Stimulated activated CD8-positive, alpha-beta memory T cell treated with anti-CD3 and anti-CD28 coated beads, Interleukin-4, amount 100 ng/mL, for 48 hours (primary cell): ENCODE measurements around the gene EIF4EBP2.

Source experiments
- DNase-seq: peaks from one replicate; pipeline ENCODE4 v3.0.0-alpha.2; 2020

Gene EIF4EBP2, protein sequence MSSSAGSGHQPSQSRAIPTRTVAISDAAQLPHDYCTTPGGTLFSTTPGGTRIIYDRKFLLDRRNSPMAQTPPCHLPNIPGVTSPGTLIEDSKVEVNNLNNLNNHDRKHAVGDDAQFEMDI

DNA sequence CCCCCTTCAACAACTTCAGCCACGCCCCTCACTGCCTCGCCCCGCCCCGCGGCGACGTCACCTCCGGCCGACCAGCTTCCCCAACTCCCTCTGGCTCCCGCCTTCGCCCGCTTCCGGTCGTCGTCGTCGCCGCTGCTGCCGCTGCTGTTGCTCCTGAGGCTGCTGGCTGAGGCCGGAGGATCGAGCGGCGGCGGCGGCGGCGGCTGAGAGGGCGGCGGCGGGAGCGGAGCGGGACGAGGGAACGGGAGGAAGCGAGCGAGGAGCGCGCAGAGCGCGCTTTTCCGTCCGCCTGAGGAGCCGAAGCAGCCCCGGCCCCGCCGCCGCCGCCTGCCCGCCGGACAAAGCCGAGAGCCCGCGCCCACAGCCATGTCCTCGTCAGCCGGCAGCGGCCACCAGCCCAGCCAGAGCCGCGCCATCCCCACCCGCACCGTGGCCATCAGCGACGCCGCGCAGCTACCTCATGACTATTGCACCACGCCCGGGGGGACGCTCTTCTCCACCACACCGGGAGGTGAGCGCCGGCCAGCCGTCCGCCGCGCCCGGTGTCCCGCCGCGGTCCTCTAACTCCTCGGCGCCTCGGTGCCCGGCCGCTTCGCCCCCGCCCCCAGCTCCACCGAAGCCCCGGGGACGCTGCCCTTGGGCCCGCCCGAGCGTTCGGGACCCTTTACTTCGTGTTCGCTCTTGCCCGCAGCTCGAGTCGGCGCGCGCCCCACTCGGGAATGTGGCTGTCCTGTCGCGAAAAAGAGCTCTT lies at the start of gene EIF4EBP2:
EIF4EBP2 (plus strand) TSS at position 110 of the 751 bp plus-strand sequence; CDS start at position 367, 257 bp downstream.
- peak; percentile 100 for DNase-seq

DNA sequence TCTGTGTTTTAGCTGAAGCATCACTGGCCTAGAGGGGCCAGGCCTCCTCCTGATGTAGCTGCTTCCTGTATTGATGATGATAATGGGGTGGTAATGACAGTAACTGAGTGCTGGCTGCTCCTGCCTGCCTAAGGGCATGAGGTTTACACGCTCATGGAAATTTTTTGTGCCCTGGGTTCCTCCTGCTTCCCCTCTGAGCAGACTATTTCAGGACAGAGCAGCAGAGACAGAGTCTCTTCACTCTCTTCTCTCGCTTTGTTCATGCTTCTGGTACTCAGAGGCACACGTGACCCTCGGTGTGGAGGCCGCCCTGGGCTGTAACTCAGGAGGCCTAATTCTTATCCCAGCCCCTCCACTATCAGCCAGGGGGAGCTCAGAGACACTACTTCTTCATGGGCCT lies 49.4 kb upstream of the EIF4EBP2 start:
- DNase-seq, result no peak

DNA sequence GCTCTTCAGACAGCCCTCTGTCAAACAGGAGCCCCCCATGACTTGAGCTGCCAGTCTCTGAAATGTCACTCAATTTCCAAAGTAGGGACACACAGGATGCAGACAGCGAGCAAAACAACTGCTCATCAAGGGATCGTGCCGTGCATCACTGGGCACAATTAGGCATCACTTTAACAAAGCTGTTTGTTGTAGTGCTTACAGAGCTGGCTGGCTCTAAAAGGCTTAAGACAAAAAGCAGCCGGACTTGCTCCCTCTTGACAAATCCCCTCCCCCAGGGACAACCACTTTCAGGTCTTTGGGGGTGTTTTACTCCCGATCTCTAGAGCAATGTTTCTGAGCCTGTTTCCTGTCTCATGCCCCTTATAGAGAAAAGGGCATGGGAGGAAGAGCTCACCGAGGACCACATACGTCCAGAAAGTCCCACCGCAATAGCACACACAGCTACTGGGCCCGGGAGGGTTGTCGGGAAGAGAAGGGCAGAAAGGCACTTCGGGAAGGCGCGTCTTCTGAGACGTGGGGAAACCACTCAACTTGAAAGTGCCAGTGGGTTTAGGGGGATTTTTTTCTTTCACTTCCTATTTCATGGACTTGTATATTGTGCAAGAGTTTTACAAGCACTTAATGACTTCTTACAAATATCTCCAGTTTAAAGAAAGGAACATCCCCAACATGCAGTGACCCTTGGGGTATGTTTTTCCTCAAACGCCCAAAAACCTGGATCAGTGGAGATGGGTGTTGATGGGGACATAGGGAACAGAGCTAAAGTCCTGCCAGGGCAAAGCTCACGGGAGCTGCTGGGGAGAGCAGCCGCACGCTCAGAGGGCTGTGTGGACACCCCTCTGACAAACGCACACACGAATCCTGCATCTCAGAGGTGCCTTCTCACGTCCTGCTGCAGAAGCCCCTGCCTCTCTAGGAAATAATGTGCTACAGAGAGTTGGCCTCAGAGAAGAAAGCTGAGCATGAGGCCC lies 48.6 kb upstream of the EIF4EBP2 start:
- peak; percentile 47 for DNase-seq

DNA sequence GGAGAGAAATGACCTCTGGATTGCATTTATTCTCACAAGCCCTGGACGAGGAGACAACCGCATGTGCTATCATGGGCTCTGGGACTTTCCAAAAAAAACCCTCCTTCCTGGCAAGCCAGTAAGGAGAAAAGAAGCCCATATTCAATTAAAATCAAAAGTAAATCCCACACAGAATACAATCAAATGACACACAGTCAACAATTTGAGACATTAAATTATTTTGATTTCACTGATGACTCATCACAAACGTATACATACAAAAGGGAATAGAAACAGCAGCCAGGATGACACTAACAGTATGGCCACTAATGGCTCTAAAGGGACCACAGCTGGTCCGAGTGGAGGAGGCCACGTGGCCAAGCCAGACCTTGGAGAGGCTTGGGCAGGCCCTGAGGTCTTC lies 46.4 kb upstream of the EIF4EBP2 start:
- DNase-seq, result no peak

DNA sequence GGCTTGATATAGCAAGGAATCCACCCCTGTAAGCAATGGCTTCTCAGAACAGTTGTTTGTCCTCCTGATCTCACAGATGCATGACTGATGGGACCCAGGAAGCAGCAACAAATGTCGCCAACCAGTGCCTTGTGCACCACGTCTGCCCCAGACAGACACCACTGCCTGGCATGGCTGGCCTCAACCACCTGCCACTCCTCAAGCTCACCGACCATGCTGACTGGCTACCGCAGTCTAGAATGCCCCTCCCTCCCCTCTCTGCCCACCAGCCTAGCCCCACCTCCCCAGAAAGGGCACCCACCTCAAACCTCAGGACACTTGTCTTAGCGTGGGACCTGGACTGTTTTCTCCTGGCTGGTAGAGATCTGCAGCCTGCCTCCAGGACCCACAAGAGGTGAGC lies 45.5 kb upstream of the EIF4EBP2 start:
- DNase-seq, result no peak

DNA sequence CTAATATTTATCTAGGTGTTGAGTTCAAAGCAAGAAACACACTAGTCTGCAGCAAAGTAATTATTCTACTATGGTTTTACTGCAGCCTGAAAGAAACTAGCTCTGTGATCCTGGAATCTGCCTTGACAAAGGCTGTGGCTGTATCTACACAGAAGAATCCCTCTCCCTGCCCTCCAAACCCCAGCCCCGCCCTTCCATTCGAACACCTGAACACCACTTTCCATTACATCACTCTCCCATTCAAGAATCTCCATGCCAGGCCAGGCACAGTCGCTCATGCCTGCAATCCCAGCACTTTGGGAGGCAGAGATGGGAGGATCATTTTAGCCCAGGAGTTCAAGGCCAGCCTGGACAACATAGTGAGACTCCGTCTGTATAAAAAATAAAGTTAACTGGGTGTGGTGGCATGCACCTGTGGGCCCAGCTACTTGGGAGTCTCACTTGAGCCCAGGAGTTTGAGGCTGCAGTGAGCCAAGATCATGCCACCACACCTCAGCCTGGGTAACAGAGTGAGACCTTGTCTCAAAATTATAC lies 44.9 kb upstream of the EIF4EBP2 start:
- DNase-seq, result no peak

DNA sequence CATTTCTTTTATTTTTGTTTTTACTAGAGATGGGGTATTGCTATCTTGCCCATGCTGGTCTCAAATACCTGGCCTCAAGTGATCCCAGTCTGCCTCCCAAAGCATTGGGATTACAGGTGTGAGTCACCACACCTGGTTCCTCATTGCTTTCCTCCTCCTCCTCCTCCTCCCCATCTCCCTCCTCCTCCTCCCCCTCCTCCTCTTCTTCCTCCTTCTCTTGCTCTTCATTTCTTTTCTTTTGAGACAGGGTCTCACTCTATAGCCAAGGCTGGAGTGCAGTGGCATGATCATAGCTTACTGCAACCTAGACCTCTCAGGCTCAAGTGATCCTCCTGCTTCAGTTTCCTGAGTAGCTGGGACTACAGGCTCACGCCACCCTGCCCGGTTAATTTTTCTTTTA lies 43.7 kb upstream of the EIF4EBP2 start:
- DNase-seq, result no peak

DNA sequence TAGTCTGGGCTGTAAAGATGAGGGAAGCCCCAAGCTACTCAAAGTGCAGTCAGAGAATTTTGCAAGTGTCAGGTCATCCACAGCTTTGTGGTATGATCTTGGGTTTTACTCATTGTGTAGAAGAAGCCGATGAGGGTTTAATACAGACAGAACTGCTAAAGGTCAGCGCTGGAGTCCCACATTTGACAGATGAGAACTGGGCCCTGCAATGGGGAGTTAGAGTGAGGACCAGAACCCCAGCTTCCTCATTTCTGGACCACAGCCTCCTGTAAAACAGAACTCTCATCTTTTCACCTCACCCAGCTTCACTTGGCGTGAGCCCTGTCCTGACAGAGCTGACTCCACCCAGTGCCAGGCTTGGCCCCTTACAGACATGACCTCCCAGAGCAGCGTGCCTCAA lies 41.6 kb upstream of the EIF4EBP2 start:
- DNase-seq, result no peak

DNA sequence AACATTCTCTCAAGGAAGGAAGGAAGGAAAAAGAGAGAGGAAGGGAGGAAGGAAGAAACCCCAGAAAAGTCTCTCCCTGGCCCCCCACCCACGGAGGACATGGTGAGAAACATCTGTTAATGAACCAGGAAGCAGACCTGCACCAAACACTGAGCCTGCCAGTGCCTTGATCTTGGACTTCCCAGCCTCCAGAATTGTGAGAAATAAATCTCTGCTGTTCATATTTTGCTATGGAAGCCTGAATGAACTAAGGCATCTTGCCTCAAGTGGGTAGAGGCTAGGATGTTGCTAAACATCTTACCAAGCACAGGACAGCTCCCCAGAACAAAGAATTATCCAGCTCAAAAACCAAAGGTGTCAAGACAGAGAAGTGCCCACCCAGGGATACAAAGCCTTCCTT lies 40.7 kb upstream of the EIF4EBP2 start:
- DNase-seq, result no peak

DNA sequence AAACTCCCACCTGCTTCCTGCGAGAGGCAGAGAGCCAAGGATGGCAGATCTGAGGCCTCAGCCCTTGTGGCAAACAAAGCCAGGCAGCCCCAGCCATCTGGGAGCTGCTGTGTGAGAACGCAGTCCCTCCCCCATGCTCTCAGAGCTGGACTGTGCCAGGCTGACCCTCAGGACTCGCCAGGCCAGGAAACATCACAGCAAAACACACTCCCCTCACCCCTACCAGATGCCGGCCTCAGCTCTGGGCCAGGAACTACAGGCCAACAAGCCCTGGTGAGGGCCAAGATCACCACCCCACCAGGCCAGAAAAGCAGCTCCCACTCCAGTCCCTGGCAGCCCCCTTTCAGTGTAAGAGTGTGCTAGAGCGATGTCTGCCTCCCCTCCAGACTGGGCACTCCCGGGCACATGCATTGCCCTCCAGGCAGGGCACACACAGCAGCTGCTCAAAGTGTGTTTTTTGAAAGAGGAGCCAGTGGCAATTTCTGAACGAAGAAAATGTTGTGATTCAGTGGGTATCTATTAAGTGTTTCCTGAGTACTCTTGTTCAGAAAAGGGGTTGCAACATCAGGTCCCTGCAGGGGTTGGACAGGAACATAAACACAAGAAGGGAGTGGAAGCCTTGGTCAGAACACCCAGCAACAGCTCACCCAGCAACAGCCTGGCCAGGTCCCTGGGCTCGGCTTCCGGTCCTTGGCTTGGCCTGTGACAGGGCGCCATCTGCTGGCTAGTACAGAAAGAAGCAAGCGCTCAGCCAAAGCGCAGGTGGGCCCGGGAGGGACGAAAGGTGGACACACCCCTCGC lies 39.8 kb upstream of the EIF4EBP2 start:
- DNase-seq, result peak; percentile 90

DNA sequence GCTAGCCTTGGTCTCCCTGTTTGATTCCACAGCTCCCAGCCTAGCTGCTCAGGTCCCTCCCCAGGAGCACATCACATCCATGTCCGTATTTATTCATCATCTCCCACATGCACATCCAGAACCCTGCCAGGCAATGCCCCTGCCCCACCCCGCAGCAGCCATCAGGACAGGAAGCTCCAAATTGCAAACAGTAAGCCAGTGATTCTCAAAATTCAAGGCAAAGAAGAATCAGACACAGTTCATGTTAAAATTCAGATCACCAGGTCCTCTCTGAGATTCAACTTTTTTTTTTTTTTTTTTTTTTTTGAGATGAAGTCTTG lies 39.2 kb upstream of the EIF4EBP2 start:
- no peak for DNase-seq

DNA sequence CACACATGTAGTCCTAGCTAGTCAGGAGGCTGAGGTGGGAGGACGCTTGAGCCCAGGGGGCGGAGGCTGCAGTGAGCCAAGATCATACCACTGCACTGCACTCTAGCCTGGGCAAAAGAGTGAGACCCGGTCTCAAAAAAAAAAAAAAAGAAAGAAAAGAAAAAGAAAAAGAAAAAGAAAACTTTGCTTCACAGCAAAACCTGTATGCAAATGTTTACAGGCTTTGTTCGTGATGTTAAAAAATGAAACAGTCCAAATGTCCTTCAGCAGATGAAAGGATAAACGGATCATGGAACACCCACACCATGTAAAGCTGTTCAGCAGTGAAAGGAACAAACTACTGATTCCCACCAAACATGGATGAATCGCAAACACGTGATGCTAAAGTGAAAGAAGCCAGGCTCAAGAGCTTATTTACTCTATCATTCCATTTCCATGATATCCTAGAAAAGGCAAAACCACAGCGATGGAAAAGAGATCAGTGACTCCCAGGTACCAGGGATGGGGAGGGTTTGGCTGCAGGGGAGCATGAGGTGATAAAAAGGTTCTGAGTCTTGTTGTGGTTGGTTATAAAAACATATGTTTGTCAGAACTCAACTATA lies 36.6 kb upstream of the EIF4EBP2 start:
- DNase-seq, result no peak

DNA sequence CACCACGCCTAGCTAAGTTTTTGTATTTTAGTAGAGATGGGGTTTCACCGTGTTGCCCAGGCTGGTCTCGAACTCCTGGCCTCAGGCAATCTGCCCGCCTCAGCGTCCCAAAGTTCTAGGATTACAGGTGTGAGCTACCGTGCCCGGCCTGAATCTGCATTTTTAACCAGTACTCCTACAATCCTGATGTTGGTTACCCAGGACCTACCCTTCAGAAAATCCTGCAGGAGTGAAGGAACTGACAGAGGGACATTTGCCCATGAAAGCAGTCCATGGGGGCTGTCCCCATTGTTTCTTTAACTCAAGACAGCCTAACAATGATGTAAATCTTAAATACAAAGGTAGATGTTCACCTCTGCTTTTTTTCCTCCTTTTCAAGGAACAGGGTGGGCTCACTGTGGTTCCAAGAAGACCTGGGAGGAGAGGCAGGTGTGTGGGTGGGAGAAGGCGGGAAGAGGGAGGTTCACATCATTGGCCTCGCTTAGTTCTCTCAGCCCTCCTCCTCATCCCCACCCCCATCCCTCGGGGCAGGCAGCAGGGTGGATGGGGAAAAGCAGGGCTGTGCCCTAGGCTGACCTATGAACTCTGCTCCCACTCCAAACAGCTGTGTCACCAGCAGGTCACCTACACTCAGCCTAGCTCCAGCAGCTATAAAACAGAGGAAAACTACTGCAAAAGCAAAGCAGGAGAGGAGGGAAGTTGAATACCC lies 35.0 kb upstream of the EIF4EBP2 start:
- no peak for DNase-seq

DNA sequence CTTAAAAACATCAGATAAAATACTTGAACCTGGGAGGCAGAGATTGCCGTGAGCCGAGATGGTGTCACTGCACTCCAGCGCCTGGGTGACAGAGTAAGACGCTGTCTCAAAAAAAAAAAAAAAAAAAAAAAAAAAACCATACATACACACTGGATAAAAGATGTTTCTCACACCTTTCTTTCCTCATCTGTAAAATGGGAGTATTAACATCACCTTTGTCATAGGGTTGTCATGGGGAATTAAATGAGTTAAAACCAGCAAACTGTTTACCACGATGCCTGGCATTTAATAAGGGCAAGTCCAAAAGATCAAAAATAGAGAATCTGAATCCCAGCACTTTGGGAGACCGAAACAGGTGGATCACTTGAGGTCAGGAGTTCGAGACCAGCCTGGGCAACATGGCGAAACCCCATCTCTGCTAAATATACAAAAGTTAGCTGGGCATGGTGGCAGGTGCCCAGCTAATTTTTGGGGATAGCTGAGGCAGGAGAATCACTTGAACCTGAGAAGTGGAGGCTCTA lies 34.4 kb upstream of the EIF4EBP2 start:
- DNase-seq, result no peak

DNA sequence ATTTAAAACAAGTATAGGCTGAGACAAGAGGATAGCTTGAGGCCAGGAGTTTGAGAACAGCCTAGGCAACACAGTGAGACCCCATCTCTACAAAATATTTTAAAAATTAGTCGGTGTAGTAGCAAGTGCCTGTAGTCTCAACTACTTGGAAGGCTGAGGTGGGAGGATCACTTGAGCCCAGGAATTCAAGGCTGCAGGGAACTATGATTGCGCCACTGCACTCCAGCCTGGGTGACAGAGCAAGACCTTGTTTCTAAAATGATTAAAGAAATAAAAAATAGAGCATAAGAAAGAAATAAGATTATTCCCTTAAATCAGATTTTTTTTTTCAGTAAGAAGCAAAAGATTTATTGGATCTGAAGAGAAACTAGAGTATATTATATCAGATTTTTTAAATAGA lies 33.2 kb upstream of the EIF4EBP2 start:
- no peak for DNase-seq

DNA sequence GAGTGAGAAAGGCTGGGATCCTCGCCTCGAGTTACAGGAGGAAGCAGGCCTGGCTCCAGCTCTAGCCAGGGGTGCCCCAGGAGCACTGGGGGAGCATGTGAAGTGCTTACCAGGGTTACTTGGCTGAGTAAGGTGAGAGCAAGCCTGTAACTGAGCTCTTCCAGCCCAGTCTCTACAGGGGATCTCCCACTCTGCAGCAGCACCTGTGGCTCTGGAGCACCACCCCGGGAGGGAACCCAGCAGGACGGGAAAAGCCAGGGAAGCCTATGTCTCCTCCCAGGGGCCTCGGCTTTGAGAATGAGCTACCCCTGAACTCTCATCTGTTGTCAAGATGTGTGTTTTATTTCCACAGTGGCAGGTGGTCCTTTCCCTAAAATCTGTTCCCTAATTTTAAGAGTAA lies 32.1 kb upstream of the EIF4EBP2 start:
- DNase-seq, result no peak

DNA sequence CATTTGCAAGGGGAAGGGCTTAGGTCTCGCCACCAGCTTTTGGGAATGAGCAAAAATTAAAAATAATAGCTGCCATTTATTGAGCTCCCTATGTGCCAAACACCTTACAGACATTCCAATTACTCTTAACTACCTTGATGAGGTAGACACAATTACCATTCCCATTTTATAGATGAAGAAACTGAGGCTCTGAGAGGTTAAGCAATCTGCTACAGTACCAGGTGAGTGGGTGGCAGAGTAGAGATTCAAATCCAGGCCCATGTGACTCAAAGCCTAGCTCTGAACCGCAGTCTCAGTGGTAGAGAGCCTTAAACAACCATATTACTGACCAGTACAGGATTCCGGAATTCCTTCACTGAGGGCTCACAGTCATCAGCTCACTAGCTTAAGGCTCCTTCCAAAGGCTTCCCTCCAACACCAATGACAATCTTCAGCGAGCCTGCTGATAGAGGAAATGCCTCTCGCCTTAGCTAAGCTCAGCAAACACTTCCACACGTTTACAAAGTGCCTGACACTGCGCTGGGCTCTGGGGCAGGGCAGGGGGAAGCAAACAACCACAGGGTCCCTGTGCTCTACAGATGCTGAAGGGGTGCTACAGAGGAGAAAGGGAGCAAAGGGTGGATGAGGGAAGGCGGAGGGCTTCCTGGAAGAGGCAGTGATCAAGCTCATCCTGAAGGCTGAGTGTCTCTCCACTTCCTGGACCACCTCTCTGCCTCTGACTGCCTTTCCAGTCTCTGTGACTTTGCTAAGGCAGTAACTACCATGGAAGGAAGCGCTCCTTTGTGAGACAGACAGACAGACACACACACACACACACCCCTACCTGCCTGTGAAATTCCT lies 28.9 kb upstream of the EIF4EBP2 start:
- no peak for DNase-seq

DNA sequence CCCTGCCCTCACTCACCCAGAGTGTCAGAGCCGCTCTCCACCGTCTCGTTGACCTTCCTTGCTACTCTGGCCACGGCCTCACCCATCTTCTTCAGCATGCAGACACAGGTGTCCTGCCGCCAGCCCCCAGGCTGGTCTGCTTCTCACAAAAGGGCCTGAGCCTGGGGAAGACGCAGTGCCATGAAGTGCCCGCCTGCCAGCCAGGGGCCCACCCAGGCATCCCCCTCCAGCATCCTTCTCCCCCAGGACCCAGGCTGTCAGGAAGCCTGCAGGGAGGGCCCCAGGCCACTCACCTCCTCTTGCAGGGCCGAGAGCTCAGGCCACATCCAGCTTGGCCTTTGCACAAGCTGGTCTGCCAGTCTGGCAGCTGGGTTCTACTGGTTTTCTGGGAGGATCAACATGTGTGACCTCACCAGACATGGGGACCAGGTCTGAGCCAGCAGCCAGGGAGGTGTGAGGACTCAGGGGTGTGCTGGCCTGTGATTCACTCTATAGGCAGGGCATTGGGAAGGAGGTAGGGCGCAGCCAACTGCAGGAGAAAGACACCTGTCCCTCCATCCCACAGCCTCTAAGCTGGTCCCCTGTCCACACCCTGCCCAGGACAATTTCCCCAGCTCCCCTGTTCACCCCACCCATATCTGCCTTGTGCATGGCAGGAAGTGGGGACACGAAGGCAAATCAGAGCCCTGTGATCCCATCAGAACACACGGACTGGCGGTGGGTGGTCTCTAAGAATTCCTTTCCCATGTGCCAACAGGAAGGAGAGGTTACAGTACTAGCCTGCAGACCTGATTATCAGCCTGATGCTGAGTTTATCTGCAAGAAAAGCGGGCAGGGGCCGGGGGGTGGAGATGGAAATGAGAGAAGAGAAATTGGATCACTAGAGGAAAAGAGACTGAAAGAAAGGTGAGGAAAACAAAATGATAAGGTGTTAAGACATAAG lies 27.2 kb upstream of the EIF4EBP2 start:
- no peak for DNase-seq

DNA sequence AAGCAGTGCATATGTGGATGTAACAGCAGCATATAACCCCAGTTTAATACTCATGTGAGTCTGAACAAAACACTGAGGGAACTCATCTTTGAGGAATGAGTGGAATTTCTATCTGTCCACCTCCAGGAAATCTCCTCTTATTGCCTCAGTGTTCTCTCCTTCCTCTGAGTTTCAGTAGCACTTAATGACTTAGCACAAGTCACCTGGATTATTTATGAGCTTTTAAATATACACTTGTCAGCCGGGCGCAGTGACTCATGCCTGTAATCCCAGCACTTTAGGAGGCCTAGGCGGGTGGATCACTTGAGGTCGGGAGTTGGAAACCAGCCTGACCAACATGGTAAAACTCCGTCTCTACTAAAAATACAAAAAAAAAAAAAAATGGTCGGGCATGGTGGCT lies 25.8 kb upstream of the EIF4EBP2 start:
- no peak for DNase-seq
